GM18520 (cell line): ENCODE data around the gene CFD.

Experiments used
- ATAC-seq: cut with Tn5 transposase; IDR thresholded peaks from one replicate; pipeline ENCODE4 v1.9.1; 2021; ENCODE audit not compliant: unreplicated experiment

Gene CFD

DNA sequence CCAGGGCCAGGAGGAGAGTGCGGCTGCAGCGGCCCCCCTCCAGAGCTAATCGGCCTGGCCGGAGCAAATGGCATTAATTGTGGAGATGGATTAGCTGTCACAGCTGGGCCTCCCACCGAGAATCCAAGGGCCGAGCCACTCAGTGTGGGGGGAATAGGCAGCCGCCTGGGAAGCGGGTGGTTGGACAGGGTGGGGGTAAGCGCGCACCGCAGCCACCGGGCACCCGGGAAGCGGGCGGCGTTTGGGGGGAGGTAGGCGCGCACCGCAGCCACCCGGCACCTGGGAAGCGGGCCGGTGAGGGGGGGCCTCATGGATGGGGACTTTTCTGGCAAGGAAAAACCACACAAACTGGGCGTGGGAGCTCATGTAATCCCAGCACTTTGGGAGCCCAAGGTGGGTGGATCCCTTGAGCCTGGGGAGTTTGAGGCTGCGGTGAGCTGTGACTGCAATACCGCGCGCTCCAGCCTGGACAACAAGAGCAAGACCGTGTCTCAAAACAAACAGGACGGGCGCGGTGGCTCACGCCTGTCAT, 43.9 kb downstream of the CFD start:
- ATAC-seq, result no peak

DNA sequence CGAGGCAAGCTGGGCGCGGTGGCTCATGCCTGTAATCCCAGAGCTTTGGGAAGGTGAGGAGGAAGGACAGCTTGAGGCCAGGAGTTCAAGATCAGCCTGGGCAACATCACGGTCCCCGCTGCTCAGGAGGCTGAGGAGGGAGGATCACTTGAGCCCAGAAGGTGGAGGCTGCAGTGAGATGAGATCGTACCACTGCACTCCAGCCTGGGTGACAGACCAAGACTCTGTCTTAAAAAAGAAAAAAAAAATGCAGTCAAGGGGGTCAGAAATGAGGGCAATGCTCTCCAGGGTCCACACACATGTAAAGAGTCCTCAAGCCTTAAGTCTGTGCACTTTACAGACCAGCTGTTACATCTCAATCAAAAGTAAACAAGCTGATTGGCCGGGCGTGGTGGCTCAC, 45.1 kb downstream of the CFD start:
- no peak for ATAC-seq

DNA sequence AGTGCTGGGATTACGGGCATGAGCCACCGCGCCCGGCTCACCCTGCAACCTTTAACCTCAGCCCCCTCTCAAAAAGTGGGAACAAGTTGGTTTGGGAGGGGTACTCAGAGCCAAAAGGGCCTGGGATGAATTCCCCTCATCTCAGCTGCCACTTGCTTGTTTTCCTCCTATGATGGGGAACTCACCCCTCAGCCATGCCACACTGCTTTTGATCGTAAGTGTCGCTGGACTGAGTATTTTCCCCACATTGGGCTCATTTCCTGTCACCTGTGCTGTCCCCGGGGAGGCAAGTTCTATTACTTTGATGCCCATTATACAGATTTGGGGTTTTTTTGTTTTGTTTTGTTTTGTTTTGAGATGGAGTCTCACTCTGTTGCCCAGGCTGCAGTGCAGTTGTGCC, 47.0 kb downstream of the CFD start:
- no peak for ATAC-seq

DNA sequence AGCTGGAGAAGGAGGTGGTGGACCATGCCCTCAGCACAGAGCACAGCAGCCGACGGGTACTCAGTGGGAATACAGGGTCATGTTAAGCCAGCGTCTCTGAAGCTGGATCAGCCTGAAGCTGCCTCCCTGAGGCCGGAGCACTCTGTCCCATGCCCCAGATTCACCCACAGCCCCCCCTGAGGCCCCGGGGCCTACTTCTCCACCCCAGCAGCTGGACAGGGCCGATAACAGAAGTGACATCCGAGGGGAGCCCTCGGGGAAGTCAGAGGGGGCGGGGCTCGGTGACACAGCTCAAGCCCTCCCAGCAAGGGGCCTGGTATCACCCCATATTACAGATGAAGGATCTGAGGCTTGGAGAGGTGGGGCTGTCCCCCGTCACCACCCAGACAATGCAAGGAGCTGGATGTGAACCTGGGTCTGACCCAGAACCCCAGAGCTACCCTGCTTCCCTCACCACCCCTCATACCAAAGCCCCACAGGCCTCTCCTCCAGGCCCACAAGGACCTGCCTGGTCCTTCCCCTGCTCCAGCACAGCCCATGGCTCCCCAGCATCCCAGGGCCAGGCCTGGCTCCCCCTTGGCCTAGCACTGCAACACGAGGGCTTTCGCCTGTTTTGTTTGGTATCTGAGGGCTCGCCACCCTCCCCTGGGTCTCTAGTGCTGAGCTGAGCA, 47.9 kb downstream of the CFD start:
- ATAC-seq, result no peak

DNA sequence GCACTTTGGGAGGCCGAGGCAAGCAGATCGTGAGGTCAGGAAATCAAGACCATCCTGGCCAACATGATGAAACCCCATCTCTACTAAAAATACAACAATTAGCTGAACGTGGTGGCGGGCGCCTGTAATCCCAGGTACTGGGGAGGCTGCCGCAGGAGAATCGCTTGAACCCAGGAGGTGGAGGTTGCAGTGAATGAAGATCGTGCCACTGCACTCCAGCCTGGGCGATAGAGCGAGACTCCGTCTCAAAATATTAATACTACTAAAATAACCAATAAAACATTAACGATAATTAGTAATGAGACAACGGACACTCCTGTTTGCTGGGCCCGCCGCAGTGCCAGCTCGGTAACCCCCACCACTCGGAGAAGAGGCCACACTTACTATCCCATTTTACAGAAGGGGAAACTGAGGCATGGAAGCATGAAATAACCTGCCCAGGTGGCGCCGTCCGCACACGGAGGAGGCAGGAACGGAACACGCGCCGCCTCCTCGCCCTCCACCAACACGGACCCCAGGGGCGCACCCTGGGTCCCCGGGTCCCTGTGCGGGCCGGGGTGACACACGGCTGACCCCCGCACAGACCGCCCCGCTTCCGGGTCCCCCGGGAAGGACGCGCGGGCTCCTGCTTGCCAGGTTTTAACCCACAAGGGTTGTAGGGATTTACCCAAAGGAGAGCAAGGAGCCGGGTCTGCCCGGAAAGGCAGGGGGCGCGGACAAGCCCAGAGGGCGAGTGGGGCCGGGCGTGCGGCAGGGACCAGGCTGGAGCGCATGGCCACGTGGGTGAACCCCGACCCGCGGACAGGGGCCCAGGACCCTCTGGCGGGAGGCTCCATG, 52.0 kb downstream of the CFD start:
- no peak for ATAC-seq

DNA sequence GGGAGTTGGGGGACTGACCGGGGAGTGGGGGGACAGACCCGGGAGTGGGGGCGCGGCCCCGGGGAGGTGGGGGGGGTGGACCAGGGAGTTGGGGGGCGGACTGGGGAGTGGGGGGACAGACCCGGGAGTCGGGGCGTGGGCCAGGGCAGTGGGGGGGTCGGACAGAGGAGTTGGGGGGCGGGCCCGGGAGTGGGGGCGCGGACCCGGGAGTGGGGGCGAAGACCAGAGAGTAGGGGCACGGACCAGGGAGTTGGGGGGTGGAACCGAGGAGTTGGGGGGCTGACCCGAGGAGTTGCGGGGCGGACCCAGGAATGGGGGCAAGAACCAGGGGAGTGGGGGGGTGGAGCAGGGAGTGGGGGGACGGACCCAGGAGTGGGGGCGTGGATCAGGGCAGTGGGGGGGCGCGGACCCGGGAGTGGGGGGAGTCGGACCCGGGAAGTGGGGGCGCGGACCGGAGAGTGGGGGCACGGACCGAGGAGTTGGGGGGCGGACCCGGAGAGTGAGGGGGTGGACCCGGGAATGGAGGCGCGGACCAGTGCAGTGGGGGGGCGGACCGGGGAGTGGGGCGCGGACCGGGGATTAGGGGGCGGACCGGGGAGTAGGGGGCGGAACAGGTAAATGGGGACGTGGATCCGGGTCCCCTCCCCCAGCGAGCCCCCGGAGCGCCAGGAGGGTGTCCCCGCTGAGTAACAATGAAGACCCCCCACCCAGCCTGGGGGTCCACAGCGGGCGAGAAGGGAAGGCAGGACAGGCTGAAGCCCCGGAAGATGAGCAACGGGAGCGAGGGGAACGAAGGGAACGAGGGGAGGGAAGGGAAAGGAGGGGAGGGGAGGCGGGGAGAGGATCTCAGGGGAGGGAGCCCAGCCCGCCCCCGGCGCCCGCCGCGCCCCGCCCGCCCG, 53.0 kb downstream of the CFD start:
- ATAC-seq, result no peak
